HepG2 (cell line): ENCODE data around the gene STX1B. TPM values are rescaled to one million over a fixed set of nuclear protein-coding genes. Genes with fewer than 3 reads are reported as not detected.

Experiments used
- ATF1 ChIP-seq: IDR thresholded peaks from 2 replicates; pipeline ENCODE4 v1.6.1; 2016; ENCODE audit warnings: mild to moderate bottlenecking, control low read depth
- CSRNP1 ChIP-seq: sonication (generic); formaldehyde crosslinking; IDR thresholded peaks from 2 replicates; pipeline ENCODE4 v1.8.1; 2023; ENCODE audit warnings: mild to moderate bottlenecking, missing genetic modification reagents
- HDAC1 ChIP-seq: sonication (generic); formaldehyde crosslinking; IDR thresholded peaks from 2 replicates; pipeline ENCODE4 v1.5.1; 2020; ENCODE audit warnings: mild to moderate bottlenecking, missing genetic modification reagents
- HIC2 ChIP-seq: sonication (generic); formaldehyde crosslinking; IDR thresholded peaks from 2 replicates; pipeline ENCODE4 v1.9.0; 2022; ENCODE audit warnings: low read depth, missing genetic modification reagents
- ISL2 ChIP-seq: sonication (generic); formaldehyde crosslinking; IDR thresholded peaks from 2 replicates; pipeline ENCODE4 v1.5.0; 2020; ENCODE audit warnings: missing genetic modification reagents
- KMT2B ChIP-seq: IDR thresholded peaks from 2 replicates; pipeline ENCODE4 v1.6.1; 2016; ENCODE audit warnings: missing genetic modification reagents, missing compliant biosample characterization
- MAX ChIP-seq: IDR thresholded peaks from 2 replicates; pipeline ENCODE4 v1.6.1; 2012; ENCODE audit warnings: inconsistent platforms
- MTA3 ChIP-seq: sonication (generic); formaldehyde crosslinking; IDR thresholded peaks from 2 replicates; pipeline ENCODE4 v1.4.0; 2020; ENCODE audit warnings: missing genetic modification reagents
- PAF1 ChIP-seq: IDR thresholded peaks from 2 replicates; pipeline ENCODE4 v1.6.1; 2016; ENCODE audit warnings: missing genetic modification reagents, missing compliant biosample characterization
- PHB2 ChIP-seq: fragments of 450-650 bp; IDR thresholded peaks from 2 replicates; pipeline ENCODE4 v1.6.1; 2018; ENCODE audit not compliant: partially characterized antibody
- RAD51 ChIP-seq: fragments of 450-650 bp; IDR thresholded peaks from 2 replicates; pipeline ENCODE4 v1.6.1; 2016; ENCODE audit warnings: borderline replicate concordance
- REPIN1 ChIP-seq: sonication (generic); formaldehyde crosslinking; IDR thresholded peaks from 2 replicates; pipeline ENCODE4 v1.8.0; 2022; ENCODE audit warnings: missing genetic modification reagents, low read depth, mild to moderate bottlenecking, borderline replicate concordance
- SMARCC2 ChIP-seq: fragments of 450-650 bp; IDR thresholded peaks from 2 replicates; pipeline ENCODE4 v1.6.1; 2017; ENCODE audit warnings: antibody characterized with exemption, mild to moderate bottlenecking
- SRSF9 ChIP-seq: fragments of 200-400 bp; formaldehyde crosslinking; IDR thresholded peaks from 2 replicates; pipeline ENCODE4 v1.6.1; 2018; ENCODE audit warnings: borderline replicate concordance, mild to moderate bottlenecking, low read depth, low read length; ENCODE audit not compliant: insufficient read depth, poor library complexity, severe bottlenecking
- TFE3 ChIP-seq: IDR thresholded peaks from 2 replicates; pipeline ENCODE4 v1.6.1; 2016
- XRCC5 ChIP-seq: fragments of 200-400 bp; formaldehyde crosslinking; optimal IDR thresholded peaks from 2 replicates; pipeline ENCODE3; 2017; ENCODE audit warnings: mild to moderate bottlenecking, low read length
- ZBTB43 ChIP-seq: sonication (generic); formaldehyde crosslinking; conservative IDR thresholded peaks from 2 replicates; pipeline ENCODE4 v1.4.0; 2020; ENCODE audit warnings: missing genetic modification reagents
- ZNF205 ChIP-seq: IDR thresholded peaks from 2 replicates; pipeline ENCODE4 v1.6.1; 2018; ENCODE audit warnings: missing biosample characterization, missing genetic modification reagents
- ZNF335 ChIP-seq: sonication (generic); formaldehyde crosslinking; IDR thresholded peaks from 2 replicates; pipeline ENCODE4 v1.4.0; 2020; ENCODE audit warnings: missing genetic modification reagents
- ZNF605 ChIP-seq: sonication (generic); formaldehyde crosslinking; IDR thresholded peaks from 2 replicates; pipeline ENCODE4 v1.8.0; 2022; ENCODE audit warnings: mild to moderate bottlenecking, missing genetic modification reagents
- ZNF607 ChIP-seq: sonication (generic); formaldehyde crosslinking; IDR thresholded peaks from 2 replicates; pipeline ENCODE4 v1.5.1; 2020; ENCODE audit warnings: missing genetic modification reagents, mild to moderate bottlenecking, borderline replicate concordance
- ZNF724P ChIP-seq: sonication (generic); formaldehyde crosslinking; IDR thresholded peaks from 2 replicates; pipeline ENCODE4 v1.8.0; 2022; ENCODE audit warnings: missing genetic modification reagents, borderline replicate concordance
- polyA plus RNA-seq, 8 experiments: library from polyadenylated mRNA; depleted of rRNA in 3 of 8; stranded (reverse) in 7 of 8; unstranded in 1 of 8; fragments of >200 nt; fragmentation: Illumina TruSeq in 4 of 8; extraction: Trizol in 4 of 8; gene quantifications; 2 replicates each; pipeline versions ENCODE4 v1.2.1 to v1.2.3, GENCODE V29; 2011 to 2016; ENCODE audit warnings: low read depth in 4 of 8, missing spikeins in 1 of 8, mixed read lengths in 1 of 8; ENCODE audit not compliant: insufficient read depth in 1 of 8
- total RNA-seq, 5 experiments: library from RNA; depleted of rRNA; stranded (reverse); fragments of >200 nt; fragmentation: Illumina TruSeq; extraction: Trizol; gene quantifications; 2 replicates each; pipeline ENCODE4 v1.2.3, GENCODE V29; 2016; ENCODE audit warnings: low read depth in 1 of 5

STX1B gene
- total and polyA plus RNA-seq, 2 of the 13 experiments (the other 11 are each of a cell fraction or from before 2014, with no cell fraction given): 2.1 to 3.0 TPM

- TF ChIP-seq ZBTB43 (CRISPR knock-in tag) (no peak), ZNF605 (CRISPR knock-in tag) (peak; percentile 88), SMARCC2 (no peak), ZNF335 (CRISPR knock-in tag) (peak; percentile 94), ZNF607 (CRISPR knock-in tag) (peak; percentile 72; the same call in 1 of the 2 replicates), REPIN1 (CRISPR knock-in tag) (peak; percentile 90), MTA3 (CRISPR knock-in tag) (no peak), ZNF205 (CRISPR knock-in tag) (peak; percentile 85; the same call in 1 of the 2 replicates), ISL2 (no peak; the same call in 1 of the 2 replicates), RAD51 (no peak), PHB2 (no peak), ZNF724P (CRISPR knock-in tag) (peak; percentile 72; the same call in 1 of the 2 replicates), HDAC1 (CRISPR knock-in tag) (peak; percentile 95), ATF1 (CRISPR knock-in tag) (no peak), SRSF9 (no peak), PAF1 (peak; percentile 88), TFE3 (CRISPR knock-in tag) (peak; percentile 91), HIC2 (CRISPR knock-in tag) (no peak; the same call in 1 of the 2 replicates), XRCC5 (peak; percentile 45), MAX (peak; percentile 56; the same call in 1 of the 2 replicates), CSRNP1 (CRISPR knock-in tag) (peak; percentile 95), KMT2B (peak; percentile 46; the same call in 1 of the 2 replicates)
Measured at GRCh38 chr16:30949650-30950515, 60.6 kb downstream of the STX1B start (continued).
